GM18870 (cell line): ENCODE data around the gene DPF3.

Source experiments
- ATAC-seq: cut with Tn5 transposase; IDR thresholded peaks from one replicate; pipeline ENCODE4 v1.9.1; 2021; ENCODE audit warnings: moderate library complexity; ENCODE audit not compliant: unreplicated experiment

The DPF3 gene

DNA sequence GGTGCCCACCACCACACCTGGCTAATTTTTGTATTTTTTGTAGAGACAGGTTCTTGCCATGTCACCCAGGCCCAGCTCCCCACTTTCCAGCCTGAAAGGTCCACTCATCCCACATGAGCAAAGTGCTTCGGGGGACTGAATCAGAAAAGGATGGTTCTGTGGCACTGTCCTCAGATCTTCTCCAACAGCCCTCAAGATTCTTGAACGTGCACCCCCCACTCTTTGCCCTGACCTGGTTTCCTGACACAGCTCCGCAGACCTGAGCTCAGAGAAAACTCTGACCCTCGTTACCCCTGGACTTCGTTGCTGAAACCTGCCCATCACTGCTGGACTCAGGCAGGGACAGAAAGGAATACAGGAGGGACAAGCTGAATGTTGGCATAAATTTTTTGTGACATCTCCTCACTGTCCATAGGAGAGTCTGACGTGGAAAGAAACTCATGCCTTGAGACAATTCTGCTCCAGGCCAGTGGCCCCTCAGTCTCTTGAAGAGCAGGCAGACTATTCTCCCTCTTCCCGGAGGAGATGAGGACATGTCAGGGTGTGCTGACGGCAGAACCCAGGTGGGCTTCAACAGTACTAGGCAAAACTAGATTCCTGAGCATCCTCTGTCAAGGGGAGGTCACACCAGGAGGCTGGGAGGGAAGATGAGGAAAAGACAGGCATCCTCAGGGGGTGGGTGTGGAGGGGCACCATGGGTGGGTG lies 149.3 kb downstream of the DPF3 start:
- ATAC-seq = no peak

DNA sequence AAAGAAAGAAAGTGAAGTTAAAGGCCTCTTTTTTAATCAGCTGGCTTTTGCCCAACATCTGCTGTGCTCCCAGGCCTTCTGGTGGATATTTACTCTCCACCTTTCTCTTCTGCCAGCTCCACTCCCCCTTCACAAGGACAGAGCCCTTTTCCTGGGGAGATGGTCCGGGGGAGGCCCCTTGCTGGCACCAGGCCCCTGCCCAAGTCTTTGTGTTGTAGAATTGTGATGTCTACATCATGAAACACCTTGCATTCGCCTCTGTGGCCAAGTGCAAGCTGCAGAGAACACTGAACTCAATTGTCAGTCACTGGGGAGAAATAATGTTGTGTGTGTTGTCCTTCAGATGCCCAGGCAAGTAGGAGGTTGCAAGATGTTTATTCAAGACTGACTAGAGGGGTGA lies 150.3 kb downstream of the DPF3 start:
- ATAC-seq = no peak

DNA sequence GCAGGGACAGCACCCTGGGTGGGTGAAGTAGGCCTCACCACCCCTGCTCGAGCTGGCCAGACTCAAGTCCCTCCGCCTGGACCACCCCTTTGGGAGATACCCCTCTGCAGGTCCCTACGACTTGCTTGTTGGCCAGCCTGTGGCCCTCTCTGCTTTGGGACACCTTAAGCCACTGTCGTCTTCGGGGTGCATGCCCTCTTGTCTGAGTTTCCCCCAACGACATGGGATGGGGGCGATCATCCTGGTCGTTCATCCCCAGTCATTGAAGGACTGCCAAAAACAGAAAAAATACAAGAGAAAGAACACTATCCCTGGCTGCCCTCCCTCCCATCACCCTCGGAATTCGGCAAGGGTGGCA lies 151.1 kb downstream of the DPF3 start:
- no peak for ATAC-seq

- ATAC-seq = no peak
Observed at GRCh38 chr14:72742118-72742837, 151.6 kb downstream of the DPF3 start.

GRCh38 chr14:72741826-72742117 lies 152.1 kb downstream of the DPF3 start:
- ATAC-seq = no peak

DNA sequence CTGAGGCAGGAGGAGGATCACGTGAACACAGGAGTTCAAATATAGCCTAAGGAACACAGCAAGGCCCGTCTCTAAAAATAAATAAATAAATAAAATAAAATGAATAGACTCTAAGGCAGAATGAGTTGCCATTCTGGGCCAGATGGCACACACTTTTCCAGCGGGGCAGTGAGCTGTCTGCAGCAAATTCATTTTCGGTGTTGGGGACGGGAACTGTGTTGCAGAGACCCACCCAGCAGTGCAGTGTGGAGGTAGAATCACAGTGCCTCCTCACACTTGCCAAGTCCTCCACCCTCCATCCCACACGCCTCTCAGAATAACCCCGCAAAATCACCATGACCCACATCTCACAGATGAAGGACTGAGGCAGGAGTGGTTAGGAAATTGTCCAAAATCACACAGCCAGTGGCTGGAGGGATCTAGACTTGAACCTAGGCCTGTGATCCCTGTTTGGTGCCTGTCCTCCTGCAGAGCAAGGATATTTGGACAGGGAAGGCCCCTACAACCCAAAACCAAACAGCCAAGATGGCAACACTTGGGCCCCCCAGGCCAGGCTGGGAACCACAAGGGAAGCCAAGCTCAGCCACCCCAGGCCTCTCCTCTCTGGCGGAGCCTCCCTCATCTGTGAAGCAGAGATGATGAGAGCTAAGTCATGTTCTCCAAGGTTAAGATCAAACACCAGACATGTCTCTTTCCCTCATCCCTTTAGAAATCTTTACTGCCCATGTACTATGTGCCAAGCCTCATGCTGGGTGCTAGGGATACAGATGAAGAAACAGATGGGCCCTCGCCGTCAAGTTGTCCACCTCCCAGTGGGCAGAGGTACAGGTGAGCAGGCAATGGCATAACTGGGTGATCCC lies 152.7 kb downstream of the DPF3 start:
- no peak for ATAC-seq

- no peak for ATAC-seq
Observed at GRCh38 chr14:72740504-72740961, 153.4 kb downstream of the DPF3 start.

- ATAC-seq = no peak
Observed at GRCh38 chr14:72739446-72740405, 154.2 kb downstream of the DPF3 start.

DNA sequence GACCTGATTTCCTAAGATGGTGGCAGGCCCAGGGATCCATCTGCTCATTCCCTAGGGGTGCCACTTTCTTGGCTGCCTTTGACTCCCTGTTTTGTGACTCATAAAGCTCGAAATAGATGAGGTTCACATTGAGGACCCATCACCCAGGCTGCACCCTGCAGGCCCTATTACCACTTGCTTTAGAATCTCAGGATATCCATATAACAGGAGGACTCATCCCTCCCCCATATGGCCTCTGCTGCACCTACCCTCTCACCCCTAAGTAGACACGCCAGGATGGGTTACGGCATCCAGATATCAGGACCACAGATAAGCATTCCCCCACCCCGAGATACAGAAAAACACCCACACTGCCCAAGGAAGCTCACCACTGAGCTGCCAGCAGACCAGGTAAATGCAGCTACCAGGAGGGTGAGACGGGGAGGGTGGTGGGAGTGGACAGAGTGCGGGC lies 155.7 kb downstream of the DPF3 start:
- ATAC-seq = no peak

DNA sequence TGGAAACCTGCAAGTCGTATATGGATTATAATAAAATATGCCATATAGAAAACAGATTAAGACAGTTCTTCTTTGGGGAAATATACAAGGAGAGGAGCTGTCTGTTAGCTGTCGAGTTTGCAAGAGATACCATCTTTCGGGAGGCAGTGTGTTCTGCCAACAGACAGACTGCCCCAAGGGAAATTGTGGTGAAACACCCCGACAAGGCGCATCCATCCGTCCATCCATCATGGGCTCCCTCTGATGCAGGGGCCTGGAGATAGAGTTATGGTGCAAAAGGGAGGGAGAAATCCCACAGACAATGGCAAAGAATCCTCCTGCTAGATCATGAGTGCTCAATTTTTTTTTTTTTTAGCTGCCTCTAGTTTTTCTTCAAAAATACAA lies 156.3 kb downstream of the DPF3 start:
- ATAC-seq = no peak

DNA sequence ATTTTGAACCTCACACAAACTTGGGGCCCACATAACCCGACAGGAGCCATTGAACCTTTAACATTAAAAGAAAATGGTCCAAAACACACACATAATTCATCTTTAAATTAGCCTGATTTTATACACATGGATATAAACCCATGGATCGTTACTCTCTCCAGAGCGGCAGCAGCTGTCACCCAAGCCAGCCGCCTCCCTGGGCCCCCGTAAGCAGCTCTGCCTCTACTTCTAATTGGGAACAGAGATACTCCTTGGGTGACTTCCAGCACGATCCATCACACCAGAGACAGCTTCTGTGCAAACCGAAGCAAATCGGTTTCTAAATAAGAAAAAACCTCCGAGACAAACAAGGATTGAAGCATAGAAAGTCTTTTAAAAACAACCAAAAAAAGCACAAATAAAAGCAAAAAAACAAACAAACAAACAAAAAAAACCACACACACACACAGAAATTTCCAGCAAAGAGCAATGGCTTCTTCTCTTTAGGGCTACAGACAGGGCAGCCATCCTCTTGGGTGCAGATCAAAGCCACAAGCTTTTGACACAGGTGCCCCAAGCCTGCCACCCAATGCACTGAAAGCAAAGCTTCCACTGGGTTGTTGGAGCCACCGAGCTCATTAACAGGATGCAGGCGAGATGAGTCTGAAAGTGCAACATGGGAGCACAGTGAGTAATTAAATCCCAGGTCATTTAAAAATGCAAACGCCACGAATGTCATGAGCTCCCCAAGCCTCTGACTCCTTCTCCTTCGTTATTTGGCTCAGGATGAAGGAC lies 156.9 kb downstream of the DPF3 start:
- no peak for ATAC-seq

DNA sequence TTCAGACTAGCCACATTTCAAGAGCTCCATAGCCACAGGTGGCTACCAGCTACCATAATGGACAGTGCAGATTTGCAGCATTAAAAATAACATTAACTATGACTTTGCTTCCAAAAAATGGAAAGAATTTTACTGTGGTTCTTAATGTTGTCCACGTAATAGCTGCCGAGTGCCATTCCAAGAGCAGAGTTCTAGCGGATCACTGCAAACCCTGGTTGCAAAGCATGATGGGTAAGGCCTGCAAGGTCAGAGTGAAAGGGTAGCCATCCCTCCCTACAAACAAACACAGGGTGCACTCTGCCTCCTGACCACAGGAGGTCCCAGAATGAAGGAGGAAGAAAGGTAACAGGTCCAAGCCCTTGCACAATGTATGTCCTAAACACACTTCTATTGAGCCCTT lies 157.6 kb downstream of the DPF3 start:
- no peak for ATAC-seq

DNA sequence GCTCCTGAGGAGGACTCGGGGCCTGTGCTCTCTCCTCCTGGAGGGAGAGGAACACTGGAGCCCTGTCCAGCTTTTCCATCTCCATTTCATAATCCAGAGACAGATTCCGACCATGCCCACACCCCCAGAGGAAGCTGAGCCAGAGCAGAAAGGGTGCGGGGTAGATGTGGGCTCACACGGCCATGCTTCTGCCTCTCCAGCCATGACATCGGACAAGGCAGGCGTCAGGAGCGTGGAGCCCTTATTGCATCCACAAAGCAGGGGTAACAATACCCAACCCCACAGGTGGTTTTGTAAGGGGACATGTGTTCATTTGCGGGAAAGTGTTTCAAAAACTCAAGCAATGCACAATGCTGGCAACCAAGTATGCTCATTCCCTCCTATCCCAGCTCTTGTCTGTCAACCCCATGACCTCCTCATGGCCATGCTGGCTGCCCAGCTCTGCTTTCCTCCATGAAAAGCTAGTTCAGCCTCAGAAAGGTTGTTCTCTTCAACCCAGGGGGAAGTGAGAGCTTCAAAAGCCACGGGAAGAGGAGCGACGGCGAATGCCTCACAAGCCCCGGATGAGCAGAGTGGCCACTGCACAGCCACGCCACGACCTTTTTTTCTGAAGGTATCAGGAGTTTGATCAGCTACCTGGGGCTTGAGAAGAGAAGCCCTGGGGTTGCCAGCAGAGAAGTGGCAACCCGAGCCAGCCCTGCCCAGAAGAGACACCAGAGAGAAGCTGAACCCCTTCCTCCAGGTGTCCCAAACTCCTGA lies 161.7 kb downstream of the DPF3 start:
- no peak for ATAC-seq

- ATAC-seq = no peak
Observed at GRCh38 chr14:72731252-72732020, 162.5 kb downstream of the DPF3 start.

DNA sequence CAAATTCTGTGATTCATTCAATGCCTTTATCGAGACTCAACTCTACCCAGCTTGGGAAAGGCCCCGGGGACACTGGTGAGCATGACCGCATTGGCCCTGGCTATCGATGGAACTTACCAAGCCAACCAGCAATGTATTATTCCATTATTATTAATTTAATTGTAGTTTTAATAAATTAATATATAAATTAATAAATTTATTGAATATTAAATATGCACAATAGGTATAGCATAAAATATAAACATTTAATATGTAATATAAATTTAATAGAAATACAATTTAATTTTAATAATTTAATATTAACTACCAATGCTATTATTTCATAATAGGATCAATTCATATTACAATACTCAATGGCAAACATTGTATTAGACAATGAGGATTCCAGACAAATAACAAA lies 163.4 kb downstream of the DPF3 start:
- ATAC-seq = no peak

DNA sequence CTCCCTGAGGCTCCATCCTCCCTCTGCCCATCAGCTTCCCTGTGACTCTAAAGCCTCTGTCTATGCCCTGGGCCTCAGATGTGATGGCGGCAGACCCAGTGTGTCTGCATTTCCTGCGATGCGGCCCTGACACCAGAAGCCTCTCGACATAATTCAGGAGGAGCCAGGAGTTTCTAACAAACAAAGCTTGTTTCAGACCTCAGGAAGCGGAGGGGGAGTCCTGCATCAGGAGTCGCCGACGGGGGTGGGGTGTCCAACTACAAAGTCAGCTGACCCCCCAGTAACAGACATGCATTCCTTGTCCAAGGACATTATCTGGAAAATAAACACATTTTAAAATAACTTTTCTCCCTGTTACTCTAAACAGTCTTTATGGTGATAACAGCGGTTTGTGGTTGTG lies 167.5 kb downstream of the DPF3 start:
- ATAC-seq = no peak

DNA sequence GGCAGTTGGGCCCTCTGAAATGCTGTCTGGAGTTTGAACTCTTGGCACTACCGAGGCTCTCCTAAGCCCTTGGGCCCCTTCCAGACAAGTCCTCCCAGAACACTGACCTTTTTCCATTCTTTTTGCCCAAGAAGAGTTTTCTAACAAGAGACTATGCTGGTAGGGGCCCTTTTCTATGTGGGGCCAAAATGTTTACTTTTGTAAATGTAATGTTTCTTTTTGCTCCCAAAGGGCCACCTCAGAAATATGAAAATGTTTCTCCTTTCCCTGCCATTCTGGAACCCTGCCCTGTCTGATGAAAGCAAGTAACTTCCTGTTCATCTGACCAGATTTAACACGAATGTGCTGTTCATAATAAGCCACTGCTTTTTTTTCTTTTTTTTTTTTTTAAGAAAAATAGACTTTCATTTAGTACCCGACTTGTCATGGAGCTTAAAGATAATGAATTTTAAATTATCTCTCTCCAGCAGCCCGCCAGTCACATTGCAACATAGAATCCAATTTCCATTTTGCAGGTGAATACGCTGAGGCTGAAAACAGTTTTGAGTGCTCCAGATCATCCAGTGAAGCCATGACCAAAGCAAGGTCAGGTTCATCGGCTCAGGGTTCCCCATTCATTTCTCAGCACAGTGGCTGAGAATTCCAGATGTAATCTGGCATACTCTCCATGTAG lies 169.9 kb downstream of the DPF3 start:
- ATAC-seq = no peak

GRCh38 chr14:72722201-72722785 lies 171.6 kb downstream of the DPF3 start:
- no peak for ATAC-seq
